HG03196 (cell line): ENCODE measurements around the gene PTK6.
"Not testable (repeated sequence)": the region's sequence is repeated elsewhere in the genome, so short reads cannot be mapped to it uniquely, and the experiment has no call there.

ENCODE experiments used
- ATAC-seq: cut with Tn5 transposase; IDR thresholded peaks from one replicate; pipeline ENCODE4 v1.9.1; 2021; ENCODE audit not compliant: unreplicated experiment

The PTK6 gene

GRCh38 chr20:63536997-63537524, at the start of gene PTK6:
TSS of gene PTK6 (minus strand) at chr20:63537376. CDS start at chr20:63537314, 62 bp downstream.
- ATAC-seq, result peak; percentile 7

- no peak for ATAC-seq
Observed at GRCh38 chr20:63586797-63587196, 49.6 kb upstream of the PTK6 start.

DNA sequence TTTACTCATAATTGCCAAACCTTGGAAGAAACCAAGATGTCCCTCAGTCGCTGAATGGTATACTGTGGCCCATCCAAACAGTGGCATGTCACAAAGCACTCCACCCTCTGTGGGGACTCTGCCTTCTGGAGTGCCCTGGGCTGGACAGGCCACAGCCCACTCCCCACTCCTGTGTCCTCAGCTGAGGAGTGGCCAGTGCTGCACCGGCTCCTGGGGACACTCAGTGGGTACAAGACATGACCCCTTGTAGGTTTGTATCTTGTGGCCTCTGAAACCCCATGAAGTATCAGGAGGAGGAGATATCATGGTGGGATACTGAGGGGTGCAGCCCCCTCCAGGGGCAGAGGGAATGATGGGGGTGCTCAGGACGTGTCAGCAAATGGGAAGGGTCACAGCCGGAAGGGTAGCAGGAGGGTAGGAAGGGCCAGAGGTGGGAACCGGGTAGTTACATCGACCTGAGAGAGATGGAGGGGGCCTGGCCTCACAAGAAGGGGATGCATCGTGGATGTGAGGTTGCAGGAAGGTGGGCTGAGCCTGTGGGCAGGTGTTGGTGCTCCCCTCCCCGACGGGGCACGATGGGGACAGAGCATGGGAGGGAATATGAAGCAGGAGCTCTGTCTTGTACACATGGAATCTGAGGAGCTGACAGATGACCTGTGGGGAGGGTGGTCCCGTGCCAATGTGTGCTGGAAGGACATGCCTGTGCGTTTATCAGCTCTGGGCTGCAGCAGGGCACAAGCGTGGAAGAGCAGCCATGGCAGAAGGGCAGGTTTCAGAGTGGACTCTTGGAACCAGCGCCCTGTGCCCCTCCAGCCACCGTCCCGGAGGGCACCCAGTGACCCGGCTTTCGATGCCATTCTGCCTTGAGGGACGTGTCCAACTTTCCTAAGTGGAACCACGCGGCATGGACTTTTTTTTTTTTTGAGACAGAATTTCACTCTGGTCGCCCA, 48.7 kb upstream of the PTK6 start:
- no peak for ATAC-seq

- no peak for ATAC-seq
Observed at GRCh38 chr20:63582382-63583063, 45.3 kb upstream of the PTK6 start.

DNA sequence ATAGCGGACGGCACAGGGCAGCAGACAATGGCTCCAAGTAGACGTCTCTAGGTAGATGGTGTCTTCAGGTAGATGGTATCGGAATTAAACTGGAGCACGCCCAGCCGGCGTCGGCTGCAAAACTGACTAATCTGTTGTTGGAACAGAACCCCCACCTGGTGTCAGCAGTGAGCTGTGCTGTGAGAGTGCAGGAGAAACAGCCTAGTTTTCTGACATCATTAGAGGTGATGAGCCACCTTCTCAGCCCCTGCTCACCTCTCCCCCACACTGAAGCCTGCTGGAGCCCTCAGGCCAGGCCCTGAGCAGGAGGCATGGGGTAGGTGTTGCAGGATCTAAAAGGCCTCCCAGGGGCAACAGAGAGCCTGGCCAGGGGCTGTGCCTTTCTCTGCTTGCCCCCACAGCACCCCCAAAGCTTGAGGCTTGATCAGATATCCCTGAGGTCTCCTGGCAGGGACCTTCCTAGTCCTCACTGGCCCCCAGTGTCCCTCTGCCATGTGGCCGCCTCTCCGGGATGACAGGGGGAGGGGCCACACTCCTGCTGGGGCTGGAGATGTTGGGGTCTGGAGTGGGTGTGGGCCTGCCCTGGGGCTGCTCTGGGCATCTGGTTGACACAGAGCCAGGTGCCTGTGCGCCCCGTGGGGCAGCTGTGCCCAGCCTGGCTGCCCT, 43.8 kb upstream of the PTK6 start:
- no peak for ATAC-seq

DNA sequence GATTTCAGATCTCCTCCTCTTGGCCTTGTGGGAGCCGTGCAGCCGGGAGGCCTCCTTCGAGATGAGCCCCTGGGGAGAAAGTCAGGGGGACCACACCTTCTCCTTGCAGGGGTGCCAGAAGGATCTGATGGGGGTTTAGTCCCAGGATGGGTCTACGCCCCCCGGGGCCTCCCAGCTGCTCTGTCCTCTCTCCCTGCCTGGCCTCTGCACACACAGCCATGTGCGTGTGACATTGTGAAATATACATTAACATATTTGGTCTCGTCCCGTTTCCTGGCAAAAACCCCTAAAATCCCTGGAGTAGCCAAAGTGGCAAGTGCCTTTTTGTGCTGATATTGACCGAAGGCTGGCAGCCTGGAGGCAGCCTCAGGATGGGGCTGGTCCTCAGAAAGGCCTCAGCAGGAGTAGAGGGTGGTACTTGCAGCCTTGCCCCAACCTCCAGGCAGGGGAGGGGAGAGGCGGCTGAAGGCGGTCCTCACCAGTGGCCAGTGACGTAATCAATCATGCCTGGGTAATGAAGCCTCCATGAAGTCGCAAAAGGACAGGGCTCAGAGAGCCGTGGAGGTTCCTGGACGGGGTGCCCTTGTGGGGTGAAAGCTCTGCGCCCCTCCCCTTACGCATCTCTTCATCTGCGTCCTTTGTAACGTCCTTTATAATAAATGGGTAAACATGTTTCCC, 42.0 kb upstream of the PTK6 start:
- ATAC-seq, result no peak

GRCh38 chr20:63578224-63579016, 41.2 kb upstream of the PTK6 start:
- no peak for ATAC-seq

DNA sequence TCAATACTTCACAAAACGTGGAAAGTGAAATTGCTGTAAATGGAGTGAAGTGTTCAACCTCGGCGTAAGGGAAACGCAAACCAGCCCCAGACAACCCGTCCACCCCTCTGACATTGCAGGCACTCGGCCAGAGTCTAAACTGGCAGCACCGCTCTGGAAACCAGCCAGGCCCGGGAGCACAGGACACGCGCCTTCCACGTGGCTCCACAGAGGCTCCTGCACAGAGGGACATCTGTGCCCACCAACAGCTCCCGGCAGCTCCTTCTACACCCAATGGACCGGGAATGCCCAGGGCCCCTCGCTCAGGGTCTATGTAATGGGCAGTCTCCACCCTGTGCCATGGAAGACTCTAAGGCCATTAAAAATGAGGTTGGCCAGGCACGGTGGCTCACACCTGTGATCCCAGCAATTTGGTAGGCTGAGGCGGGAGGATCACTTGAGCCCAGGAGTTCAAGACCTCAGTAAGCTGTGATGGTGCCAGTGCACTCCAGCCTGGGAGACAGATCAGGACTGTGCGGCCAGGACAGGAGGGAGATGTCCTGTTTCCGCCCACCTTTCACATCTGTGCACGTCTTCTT, 40.2 kb upstream of the PTK6 start:
- no peak for ATAC-seq

GRCh38 chr20:63576311-63576710, 39.1 kb upstream of the PTK6 start:
- ATAC-seq, result no peak

- ATAC-seq, result no peak
Observed at GRCh38 chr20:63574829-63575743, 37.9 kb upstream of the PTK6 start.

DNA sequence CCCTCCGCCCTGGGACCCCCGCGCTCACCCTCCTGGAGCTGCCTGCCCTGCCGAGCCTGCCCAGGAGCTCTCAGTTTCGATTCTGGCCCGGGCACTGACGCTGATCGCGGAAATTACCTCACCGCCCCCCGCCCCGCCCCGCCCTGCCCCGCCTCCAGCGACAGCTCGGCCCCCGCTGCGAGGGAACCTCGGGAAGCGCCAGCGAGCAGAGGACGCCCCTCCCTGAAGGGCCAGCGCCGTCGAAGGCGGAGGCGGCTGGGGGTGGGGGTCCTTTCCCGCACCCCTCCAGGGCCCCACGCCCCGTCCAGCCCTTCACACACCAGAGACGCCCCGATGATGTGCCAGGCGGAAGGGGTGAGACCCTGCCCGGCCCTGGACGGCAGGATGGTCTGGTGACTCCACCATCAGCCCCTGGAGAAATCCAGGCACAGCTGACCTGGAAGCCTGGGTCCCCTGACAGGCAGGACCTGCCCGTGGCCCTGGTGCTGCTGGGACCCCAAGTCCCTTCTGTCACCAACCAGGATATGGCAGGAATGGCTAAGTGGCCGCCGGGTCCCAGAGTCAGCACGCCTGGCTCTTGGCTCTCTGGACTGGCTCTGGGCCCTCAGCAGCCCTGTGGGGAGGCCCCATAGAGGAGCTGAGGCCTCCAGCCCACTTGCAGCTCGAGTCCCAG, 37.1 kb upstream of the PTK6 start, which contains the start of gene HELZ2:
Gene HELZ2, minus strand, starts transcription at position 84 of the 673 bp plus-strand sequence. CDS start 1,854 bp downstream, outside the sequence.
- ATAC-seq, result no peak

- no peak for ATAC-seq
Observed at GRCh38 chr20:63573647-63574131, 36.5 kb upstream of the PTK6 start.

- no peak for ATAC-seq
Observed at GRCh38 chr20:63572788-63573646, 35.8 kb upstream of the PTK6 start.

DNA sequence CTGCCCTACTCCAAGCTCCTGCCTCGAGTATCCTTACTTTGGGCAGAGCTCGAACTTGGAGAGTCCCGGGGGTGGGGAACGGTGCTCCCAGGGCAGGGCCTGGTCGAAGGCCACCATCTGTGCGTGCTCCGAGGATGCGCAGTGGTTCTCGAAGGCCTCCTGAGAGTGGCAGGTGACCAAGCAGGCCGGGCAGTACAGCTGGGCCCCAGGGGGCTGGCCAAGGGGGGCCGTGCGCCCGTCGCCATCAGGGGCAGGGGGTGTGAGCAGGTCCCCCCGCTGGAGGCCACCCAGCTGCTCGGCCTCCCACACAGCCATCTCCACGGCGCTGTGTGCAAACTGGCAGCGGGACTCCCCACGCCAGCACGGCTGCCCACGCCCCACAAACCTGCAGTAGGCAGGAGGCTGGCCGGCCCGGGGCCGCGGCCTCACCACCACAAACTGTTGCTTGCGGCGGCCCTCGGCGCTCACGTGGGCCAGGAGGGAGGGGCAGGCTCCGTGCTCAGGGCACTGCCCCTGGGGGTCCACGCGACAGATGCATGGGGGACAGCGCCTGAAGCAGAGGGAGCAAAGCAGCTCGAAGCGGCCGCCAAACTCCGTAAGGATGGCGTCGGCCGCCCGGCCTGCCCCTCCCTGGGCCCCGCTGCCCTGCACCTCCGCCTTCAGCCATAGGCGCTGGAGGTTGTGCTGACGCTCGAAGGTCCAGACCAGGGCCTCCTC, 35.1 kb upstream of the PTK6 start:
- ATAC-seq, result no peak

- not testable (repeated sequence) for ATAC-seq
Observed at GRCh38 chr20:63571087-63571478, 33.9 kb upstream of the PTK6 start.
